K562 (cell line): ENCODE data around the gene FOXA3. TPM values are rescaled to one million over a fixed set of nuclear protein-coding genes. Genes with fewer than 3 reads are reported as not detected.
A peak's percentile ranks its signal among the peaks of the same experiment; 100 is the strongest.
"Not testable (repeated sequence)": the region's sequence is repeated elsewhere in the genome, so short reads cannot be mapped to it uniquely, and the experiment has no call there.

Source experiments
- ATAC-seq: fragments of 200-7000 bp; cut with Tn5 transposase; 3 replicates; pipeline ENCODE4 v1.9.1; 2020; ENCODE audit warnings: moderate library complexity
- BruUV-seq: library from RNA; stranded (reverse); fragments of 400-500 nt; replicated peaks from 2 replicates; lab custom pipeline; 2021; lab: Mats Ljungman, UMichigan
- CTCF ChIA-PET: fragments of 300-600 bp; formaldehyde crosslinking; extraction: SDS; loops from one replicate; lab custom pipeline; 2021; ENCODE audit warnings: low intra/inter-chr PET ratio; lab: Yijun Ruan, JAX
- POLR2A ChIA-PET: fragments of 300-600, 350-650 bp; sonication (Branson Sonifier 250); formaldehyde crosslinking; extraction: SDS; loops from one replicate; lab custom pipeline; 2021; ENCODE audit warnings: antibody characterized with exemption, inconsistent platforms; lab: Yijun Ruan, JAX
- DNase-seq, 4 experiments: peaks; one replicate each; pipeline versions ENCODE4 v3.0.0 to v3.0.0-alpha.2; 2011 to 2018; ENCODE audit warnings: low spot score in 3 of 4, mixed read lengths in 3 of 4; ENCODE audit errors: extremely low read depth in 1 of 4
- FAIRE-seq: peaks from 2 replicates; lab custom pipeline; 2011; peaks lifted over from hg19 to GRCh38; lab: Jason Lieb, UNC
- H2AFZ ChIP-seq: 2 replicates; pipeline ENCODE4 v1.6.0; 2011; ENCODE audit warnings: low read depth, low read length, control low read depth, inconsistent platforms
- H3K27ac ChIP-seq: fragments of 200-600 bp; 3 replicates; pipeline ENCODE4 v1.8.0; 2011; ENCODE audit warnings: low read depth, mild to moderate bottlenecking, control low read depth, inconsistent platforms, low read length, moderate library complexity, mixed read lengths; ENCODE audit errors: extremely low read depth
- H3K27me3 ChIP-seq, 2 experiments: fragments of 300-600 bp in 1 of 2; 2 replicates in 1 of 2; 3 replicates in 1 of 2; pipeline versions ENCODE4 v1.6.0 to v1.8.0; 2011; ENCODE audit warnings: inconsistent platforms in 2 of 2, low read length in 2 of 2, mild to moderate bottlenecking in 1 of 2, mixed read lengths in 1 of 2, moderate library complexity in 1 of 2; ENCODE audit not compliant: control insufficient read depth in 2 of 2, insufficient read depth in 2 of 2
- H3K36me3 ChIP-seq: fragments of 300-600 bp; 3 replicates; pipeline ENCODE4 v1.8.0; 2011; ENCODE audit warnings: mild to moderate bottlenecking, low read length, inconsistent platforms; ENCODE audit not compliant: control insufficient read depth, insufficient read depth
- H3K4me1 ChIP-seq, 2 experiments: fragments of 200-600 bp in 1 of 2; replicated peaks in 1 of 2; 2 replicates in 1 of 2; 3 replicates in 1 of 2; pipeline versions ENCODE4 v1.5.1 to v1.8.0; 2011; ENCODE audit warnings: inconsistent platforms in 2 of 2, low read length in 2 of 2, mild to moderate bottlenecking in 1 of 2, mixed read lengths in 1 of 2, moderate library complexity in 1 of 2; ENCODE audit not compliant: control insufficient read depth in 2 of 2, insufficient read depth in 2 of 2
- H3K4me2 ChIP-seq: 2 replicates; pipeline ENCODE4 v1.6.1; 2011; ENCODE audit warnings: low read length, control low read depth, inconsistent platforms, mixed read lengths; ENCODE audit not compliant: insufficient read depth
- H3K4me3 ChIP-seq: fragments of 200-600 bp; sonication (generic), shearing (Covaris generic); 2 replicates; pipeline ENCODE4 v1.5.1; 2016; ENCODE audit warnings: control low read depth, inconsistent platforms
- H3K79me2 ChIP-seq: fragments of 200-600 bp; 3 replicates; pipeline ENCODE4 v1.8.0; 2011; ENCODE audit warnings: low read length, inconsistent platforms; ENCODE audit not compliant: control insufficient read depth, insufficient read depth
- H3K9ac ChIP-seq, 2 experiments: 2 replicates each; pipeline versions ENCODE4 v1.6.0 to v1.6.1; 2011; ENCODE audit warnings: low read depth in 2 of 2, low read length in 2 of 2, control low read depth in 1 of 2, inconsistent platforms in 1 of 2, mild to moderate bottlenecking in 1 of 2, mixed read lengths in 1 of 2; ENCODE audit not compliant: insufficient read depth in 1 of 2
- H3K9me1 ChIP-seq: one replicate; pipeline ENCODE4 v1.6.0; 2011; ENCODE audit warnings: inconsistent platforms, mild to moderate bottlenecking, low read length, moderate library complexity; ENCODE audit not compliant: control insufficient read depth, insufficient read depth
- H3K9me3 ChIP-seq: replicated peaks from 2 replicates; pipeline ENCODE4 v1.5.1; 2011; ENCODE audit warnings: low read depth, low read length, inconsistent platforms; ENCODE audit not compliant: control insufficient read depth, insufficient read depth
- H4K20me1 ChIP-seq: replicated peaks from 2 replicates; pipeline ENCODE4 v1.6.1; 2011; ENCODE audit warnings: low read length, inconsistent platforms, mixed read lengths; ENCODE audit not compliant: control insufficient read depth, insufficient read depth
- DACH1 ChIP-seq: fragments of 450-650 bp; IDR thresholded peaks from 2 replicates; pipeline ENCODE4 v1.6.1; 2018; ENCODE audit not compliant: partially characterized antibody
- KAT7 ChIP-seq: sonication (generic); formaldehyde crosslinking; IDR thresholded peaks from 2 replicates; pipeline ENCODE4 v1.8.0; 2022; ENCODE audit warnings: missing genetic modification reagents, mild to moderate bottlenecking, borderline replicate concordance
- KDM1A ChIP-seq, 2 experiments: fragments of 450-650 bp; IDR thresholded peaks; 2 replicates each; pipeline ENCODE4 v1.6.1; 2016; ENCODE audit warnings: mild to moderate bottlenecking in 2 of 2
- PHB ChIP-seq: fragments of 250-450 bp; sonication (Bioruptor Pico); IDR thresholded peaks from 2 replicates; pipeline ENCODE4 v1.5.0; 2021
- ZBTB12 ChIP-seq: fragments of 250-450 bp; sonication (Bioruptor Pico); IDR thresholded peaks from 2 replicates; pipeline ENCODE4 v1.4.0; 2020
- WGBS: fragments of 100-300 bp; shearing (Covaris generic); methylation state at CpG from one replicate; pipeline ENCODE4 v1.1.6; 2016; ENCODE audit warnings: low coverage, mixed read lengths; ENCODE audit not compliant: insufficient coverage; ENCODE audit errors: missing lambda C conversion rate; 5-methylcytosine and 5-hydroxymethylcytosine counted together
- in situ Hi-C: fragments of 300-500 bp; cut with MboI; formaldehyde crosslinking; loops from 4 replicates; pipeline ENCODE4 v1.15.0; 2018; ENCODE audit warnings: inconsistent platforms, mixed read lengths
- intact Hi-C: fragments of 100-400 bp; cut with micrococcal nuclease; formaldehyde crosslinking; loops from 2 replicates; pipeline ENCODE4 v1.14.2; 2022
- polyA plus RNA-seq, 8 experiments: library from polyadenylated mRNA; depleted of rRNA in 4 of 8; stranded (reverse) in 5 of 8; unstranded in 3 of 8; fragments of >200 nt; fragmentation: Nextera tagmentation in 2 of 8; fragmentation: Illumina TruSeq in 1 of 8; extraction: Ambion mirVana in 2 of 8; extraction: Trizol in 1 of 8; gene quantifications; 2 replicates each; pipeline versions ENCODE4 v1.2.1 to v1.2.3, GENCODE V29; 2011 to 2014; ENCODE audit warnings: inconsistent platforms in 1 of 8, missing spikeins in 1 of 8
- total RNA-seq, 7 experiments: library from RNA; depleted of rRNA in 6 of 7; stranded (reverse); fragments of >200 nt in 6 of 7; fragmentation: Illumina TruSeq in 2 of 7; extraction: Trizol in 2 of 7; gene quantifications; 2 replicates each; pipeline versions ENCODE4 v1.2.1 to v1.2.3, GENCODE V29; 2011 to 2021; ENCODE audit warnings: low replicate concordance in 1 of 7

FOXA3 gene
- total and polyA plus RNA-seq, 9 of the 15 experiments (the other 6 are each of a cell fraction or from before 2014, with no cell fraction given): 1.3 to 15.5 (median 4.7) TPM

GRCh38 chr19:45867241-45867640, 3.1 kb downstream of the FOXA3 start:
- H3K4me3 ChIP-seq, in situ Hi-C loops, H3K36me3 ChIP-seq, H3K27me3 ChIP-seq, H3K27ac ChIP-seq, intact Hi-C loops, H4K20me1 ChIP-seq, H3K9me1 ChIP-seq, BruUV-seq, H3K9me3 ChIP-seq, FAIRE-seq, H2AFZ ChIP-seq, H3K9ac ChIP-seq, H3K4me2 ChIP-seq, ATAC-seq, DNase-seq: not testable (repeated sequence)
- peak; percentile 95 for TF ChIP-seq DACH1
- Histone ChIP-seq H3K79me2 (peaks cover 26% of the 10 kb centered on the region), H3K4me1 (peaks cover 23 to 43% of the 10 kb centered on the region in 2 experiments)
- 42% methylated on average over 4 of the region's 4 CpGs for WGBS
- POLR2A ChIA-PET: interaction anchor here (0.6 to 2.0 kb wide), 4 partner anchors 9 to 919 kb away, joined by 3 to 5 read pairs (median 4); partner anchors contain the start of gene IRF2BP1
- CTCF ChIA-PET: interaction anchor here (5.5 kb wide), 1 partner anchor 15 kb away, joined by 102 read pairs; no protein-coding TSS in a partner anchor

GRCh38 chr19:45870798-45871197, 6.7 kb downstream of the FOXA3 start:
- in situ Hi-C loops (no loop called here), intact Hi-C loops (no loop called here)
- H3K79me2 ChIP-seq: peaks cover 5% of the 10 kb centered on the region; the same call in 2 of the 3 replicates
- CTCF ChIA-PET: no interaction called here
- H3K4me3 ChIP-seq: no peak overlapping the region
- peaks cover 37 to 48% of the 10 kb centered on the region in 2 experiments for H3K4me1 ChIP-seq
- peaks cover 9% of the 10 kb centered on the region for H3K36me3 ChIP-seq
- ATAC-seq (no peak), DNase-seq (no peak), FAIRE-seq (no peak)
- no peak overlapping the region for H2AFZ ChIP-seq
- BruUV-seq: no TSS peak
- no peaks in the 10 kb centered on the region for H3K27me3 ChIP-seq
- TF ChIP-seq KAT7 (no peak), PHB (CRISPR knock-in tag) (no peak), KDM1A (IDR thresholded peaks at IDR 0.05) (no peak), ZBTB12 (no peak)
- H3K9me1 ChIP-seq: peaks cover 2% of the 10 kb centered on the region
- H3K9me3 ChIP-seq: no peaks in the 10 kb centered on the region
- no peak overlapping the region for H3K27ac ChIP-seq
- H3K9ac ChIP-seq: no peak overlapping the region
- H4K20me1 ChIP-seq: no peaks in the 10 kb centered on the region
- POLR2A ChIA-PET: interaction anchor here (2.4 kb wide), 1 partner anchor 11 kb away, joined by 6 read pairs; no protein-coding TSS in a partner anchor
- 79% methylated on average over 5 of the region's 5 CpGs for WGBS
- H3K4me2 ChIP-seq: no peak overlapping the region
